ENCODE measurements around the gene CAPS2.

- TF ChIP-seq POLR2A (IDR thresholded peaks at IDR 0.05; ENCODE audit: low read length) (no peak), GATA1 (IDR thresholded peaks at IDR 0.05; ENCODE audit: low read depth, low read length) (no peak)
Measured at GRCh38 chr12:75345531-75345930, 15.4 kb upstream of the CAPS2 start.
